ENCODE data around the gene ZBTB38.
A peak's percentile ranks its signal among the peaks of the same experiment; 100 is the strongest.

The ZBTB38 gene

DNA sequence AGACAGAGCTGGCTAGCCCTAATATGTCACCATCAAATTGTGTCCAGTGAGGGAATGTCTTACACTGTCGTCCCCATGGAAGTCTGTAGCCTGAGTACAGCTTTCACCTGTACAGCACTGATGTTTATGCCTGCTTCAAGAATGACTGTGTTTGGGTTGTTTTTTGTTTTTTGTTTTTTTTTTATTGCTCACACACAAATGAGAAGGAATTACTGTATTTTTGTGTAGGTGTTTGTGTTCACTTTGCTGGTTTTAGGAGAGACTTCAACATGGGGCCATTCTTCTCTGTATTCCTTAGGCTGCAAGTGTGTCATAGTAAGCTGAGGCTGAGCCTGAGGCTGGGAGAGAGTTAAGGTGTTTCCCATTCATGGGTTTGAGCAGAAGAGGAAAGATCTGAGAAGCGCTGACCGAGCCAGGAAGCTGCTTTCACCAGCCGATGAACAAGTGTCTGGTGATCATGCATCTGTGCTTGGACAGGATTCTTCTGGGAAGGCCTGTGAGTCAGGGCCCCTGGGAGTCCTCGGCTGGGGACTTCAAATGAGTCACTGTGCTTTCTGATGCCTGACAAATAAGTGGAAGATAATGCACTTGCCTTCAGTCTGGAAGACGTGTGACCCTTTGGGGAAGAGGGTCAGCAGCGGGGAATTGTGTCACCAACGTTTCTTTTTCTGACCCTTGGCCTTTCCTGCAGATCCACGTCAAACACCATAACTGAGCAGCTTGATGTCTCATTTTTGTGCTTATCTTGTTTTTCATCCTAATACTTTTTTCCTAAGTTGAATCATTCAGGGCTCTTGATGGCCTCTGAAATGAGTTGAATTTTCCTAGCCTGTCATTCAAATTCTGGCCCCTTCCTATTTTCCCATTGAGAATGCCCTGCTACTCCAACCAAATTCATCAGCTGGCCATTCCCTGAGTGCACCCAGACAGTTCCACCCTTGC lies 36.7 kb upstream of the ZBTB38 start:
- H3K27me3 ChIP-seq (ENCODE audit: control insufficient read depth in 2 of 2, insufficient read depth in 2 of 2, low read length in 2 of 2), result no peaks in the 10 kb centered on the region
- no peaks in the 10 kb centered on the region for H3K9me3 ChIP-seq (ENCODE audit: control insufficient read depth in 2 of 2, low read length in 2 of 2)
- no peak overlapping the region for H3K9ac ChIP-seq (ENCODE audit: low read depth in 1 of 2, low read length in 2 of 2)
- no peaks in the 10 kb centered on the region for H3K36me3 ChIP-seq (ENCODE audit: control insufficient read depth in 2 of 2, insufficient read depth in 2 of 2, low read length in 2 of 2)
- H3K27ac ChIP-seq (ENCODE audit: low read depth in 2 of 2, low read length in 2 of 2), result peak overlapping the region; percentile 20 to 65
- H3K4me1 ChIP-seq (ENCODE audit: control insufficient read depth in 2 of 2, insufficient read depth in 2 of 2, low read length in 2 of 2), result peaks cover 31 to 53% of the 10 kb centered on the region in 2 donors
- no peak overlapping the region for H3K4me3 ChIP-seq (ENCODE audit: low read length in 2 of 2)

DNA sequence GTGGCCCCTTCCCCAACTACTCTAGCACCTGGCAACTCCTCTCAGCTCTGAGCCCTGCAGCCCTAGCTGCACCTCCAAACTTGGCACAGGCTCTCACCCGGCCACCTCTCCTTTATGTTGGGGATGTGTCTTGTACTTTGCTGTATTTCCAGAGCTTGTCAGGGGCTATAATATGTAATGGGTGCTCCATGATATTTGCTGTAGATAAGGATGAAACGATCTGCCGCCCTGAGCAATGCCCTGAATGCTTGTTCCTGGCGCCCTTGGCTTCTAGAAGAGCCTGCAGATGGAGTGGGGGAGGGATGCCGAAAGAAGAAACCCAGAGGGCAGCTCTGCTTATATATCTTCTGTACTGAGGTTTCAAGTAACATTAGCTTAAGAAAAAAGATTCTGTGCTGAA lies 35.9 kb upstream of the ZBTB38 start:
- Histone ChIP-seq H3K9me3 (ENCODE audit: control insufficient read depth in 2 of 2, low read length in 2 of 2) (no peaks in the 10 kb centered on the region), H3K4me1 (ENCODE audit: control insufficient read depth in 2 of 2, insufficient read depth in 2 of 2, low read length in 2 of 2) (peaks cover 29 to 52% of the 10 kb centered on the region in 2 donors), H3K27ac (ENCODE audit: low read depth in 2 of 2, low read length in 2 of 2) (peak overlapping the region; percentile 20 to 65), H3K9ac (ENCODE audit: low read depth in 1 of 2, low read length in 2 of 2) (no peak overlapping the region), H3K36me3 (ENCODE audit: control insufficient read depth in 2 of 2, insufficient read depth in 2 of 2, low read length in 2 of 2) (no peaks in the 10 kb centered on the region), H3K4me3 (ENCODE audit: low read length in 2 of 2) (no peak overlapping the region), H3K27me3 (ENCODE audit: control insufficient read depth in 2 of 2, insufficient read depth in 2 of 2, low read length in 2 of 2) (no peaks in the 10 kb centered on the region)

DNA sequence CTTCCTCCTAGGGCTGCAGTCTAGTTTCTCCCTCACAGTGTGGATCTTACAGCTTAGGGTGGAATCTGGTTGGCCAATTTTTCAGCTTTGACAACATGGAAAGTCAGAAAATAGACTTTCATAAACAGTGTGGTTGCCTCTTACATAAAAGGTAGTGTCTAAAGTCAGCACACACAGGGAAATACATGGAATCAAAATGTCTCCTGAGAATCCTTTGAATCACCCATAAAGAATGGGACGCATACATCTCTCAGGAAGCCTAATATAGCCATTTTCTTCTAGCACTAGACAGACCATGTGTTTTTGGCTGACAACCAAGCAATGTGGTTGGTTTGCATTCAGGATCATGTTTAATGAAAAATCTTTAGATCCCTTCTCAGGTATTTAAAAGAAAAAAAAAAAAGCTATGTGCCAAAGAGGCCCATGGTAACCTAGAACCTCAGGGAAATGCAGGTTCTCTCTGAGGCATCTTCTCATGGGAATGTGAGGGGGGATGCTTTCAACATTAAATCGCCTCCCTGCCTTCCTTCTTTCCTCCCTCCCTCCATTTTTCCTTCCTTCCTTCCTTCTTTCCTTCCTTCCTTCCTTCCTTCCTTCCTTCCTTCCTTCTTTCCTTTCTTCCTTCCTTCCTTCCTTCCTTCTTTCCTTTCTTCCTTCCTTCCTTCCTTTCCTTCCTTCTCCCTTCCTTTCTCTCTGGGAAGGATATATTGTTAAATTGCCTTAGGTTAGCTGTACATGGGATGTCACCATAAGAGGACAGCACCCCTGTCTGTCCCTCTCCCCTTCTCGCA lies 34.3 kb upstream of the ZBTB38 start:
- H3K9ac ChIP-seq (ENCODE audit: low read depth in 1 of 2, low read length in 2 of 2), result no peak overlapping the region
- no peak overlapping the region for H3K4me3 ChIP-seq (ENCODE audit: low read length in 2 of 2)
- no peaks in the 10 kb centered on the region for H3K27me3 ChIP-seq (ENCODE audit: control insufficient read depth in 2 of 2, insufficient read depth in 2 of 2, low read length in 2 of 2)
- no peaks in the 10 kb centered on the region for H3K9me3 ChIP-seq (ENCODE audit: control insufficient read depth in 2 of 2, low read length in 2 of 2)
- H3K27ac ChIP-seq (ENCODE audit: low read depth in 2 of 2, low read length in 2 of 2), result peak overlapping the region in 1 of 2 donors; percentile 30
- H3K36me3 ChIP-seq (ENCODE audit: control insufficient read depth in 2 of 2, insufficient read depth in 2 of 2, low read length in 2 of 2), result no peaks in the 10 kb centered on the region
- peaks cover 25 to 38% of the 10 kb centered on the region in 2 donors for H3K4me1 ChIP-seq (ENCODE audit: control insufficient read depth in 2 of 2, insufficient read depth in 2 of 2, low read length in 2 of 2)

DNA sequence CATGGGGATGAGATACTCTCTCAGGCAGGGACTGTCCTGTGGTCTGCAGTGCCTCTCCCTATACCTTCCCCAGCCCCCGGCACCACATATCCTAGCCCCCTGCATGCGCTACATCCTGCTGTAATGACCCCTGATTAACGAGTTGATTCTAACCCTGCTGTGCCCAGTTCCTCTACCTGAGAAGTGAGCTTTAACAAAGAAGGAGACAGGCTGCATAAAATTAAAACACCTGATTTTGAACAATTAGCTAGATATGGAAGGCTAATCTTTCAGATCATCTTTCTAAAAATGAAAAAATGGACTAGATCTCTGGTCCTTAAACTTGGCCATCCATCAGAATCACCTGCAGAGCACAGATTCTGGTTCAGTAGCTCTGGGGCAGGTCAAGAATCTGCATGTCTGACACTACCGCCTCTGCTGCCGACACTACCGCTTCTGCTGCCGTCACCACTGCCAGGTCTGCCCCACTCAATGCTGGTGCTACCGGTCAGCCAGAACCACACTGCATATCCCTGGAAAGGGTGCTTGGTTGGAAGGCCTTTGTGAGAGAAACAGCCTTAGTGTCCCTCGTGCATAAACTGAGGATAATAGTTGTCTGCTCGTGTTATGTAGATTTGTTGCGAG lies 33.6 kb upstream of the ZBTB38 start:
- H3K36me3 ChIP-seq (ENCODE audit: control insufficient read depth in 2 of 2, insufficient read depth in 2 of 2, low read length in 2 of 2), result no peaks in the 10 kb centered on the region
- H3K4me3 ChIP-seq (ENCODE audit: low read length in 2 of 2), result no peak overlapping the region
- H3K9ac ChIP-seq (ENCODE audit: low read depth in 1 of 2, low read length in 2 of 2), result no peak overlapping the region
- no peak overlapping the region for H3K27ac ChIP-seq (ENCODE audit: low read depth in 2 of 2, low read length in 2 of 2)
- H3K4me1 ChIP-seq (ENCODE audit: control insufficient read depth in 2 of 2, insufficient read depth in 2 of 2, low read length in 2 of 2), result peaks cover 25 to 38% of the 10 kb centered on the region in 2 donors
- no peaks in the 10 kb centered on the region for H3K9me3 ChIP-seq (ENCODE audit: control insufficient read depth in 2 of 2, low read length in 2 of 2)
- H3K27me3 ChIP-seq (ENCODE audit: control insufficient read depth in 2 of 2, insufficient read depth in 2 of 2, low read length in 2 of 2), result no peaks in the 10 kb centered on the region

DNA sequence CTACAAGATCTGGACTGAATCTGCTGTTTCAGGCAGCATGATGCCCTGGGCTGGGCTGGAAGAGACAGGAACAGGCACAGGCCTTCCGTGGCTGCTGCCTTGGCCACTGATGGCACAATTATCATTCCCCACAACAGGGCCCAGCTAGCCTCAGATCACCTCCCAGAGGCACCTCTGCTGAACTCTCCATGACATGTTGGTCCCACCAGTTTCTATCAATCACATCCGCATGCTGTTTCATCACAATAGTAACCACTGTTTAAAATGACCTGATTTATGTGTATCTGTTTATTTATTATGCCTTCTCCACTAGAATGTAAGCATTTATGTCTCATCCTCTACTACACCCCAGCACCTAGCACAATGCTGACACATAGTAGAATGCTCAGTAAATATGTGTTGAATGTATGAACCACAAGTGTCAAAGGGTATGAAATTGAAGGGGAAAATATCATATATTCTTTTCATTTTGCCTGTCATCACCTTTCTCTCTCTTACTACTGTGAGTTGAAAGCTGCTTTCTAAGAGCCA lies 32.7 kb upstream of the ZBTB38 start:
- no peaks in the 10 kb centered on the region for H3K36me3 ChIP-seq (ENCODE audit: control insufficient read depth in 2 of 2, insufficient read depth in 2 of 2, low read length in 2 of 2)
- H3K9ac ChIP-seq (ENCODE audit: low read depth in 1 of 2, low read length in 2 of 2), result no peak overlapping the region
- H3K27me3 ChIP-seq (ENCODE audit: control insufficient read depth in 2 of 2, insufficient read depth in 2 of 2, low read length in 2 of 2), result no peaks in the 10 kb centered on the region
- no peaks in the 10 kb centered on the region for H3K9me3 ChIP-seq (ENCODE audit: control insufficient read depth in 2 of 2, low read length in 2 of 2)
- no peak overlapping the region for H3K4me3 ChIP-seq (ENCODE audit: low read length in 2 of 2)
- no peak overlapping the region for H3K27ac ChIP-seq (ENCODE audit: low read depth in 2 of 2, low read length in 2 of 2)
- H3K4me1 ChIP-seq (ENCODE audit: control insufficient read depth in 2 of 2, insufficient read depth in 2 of 2, low read length in 2 of 2), result peaks cover 24 to 38% of the 10 kb centered on the region in 2 donors

DNA sequence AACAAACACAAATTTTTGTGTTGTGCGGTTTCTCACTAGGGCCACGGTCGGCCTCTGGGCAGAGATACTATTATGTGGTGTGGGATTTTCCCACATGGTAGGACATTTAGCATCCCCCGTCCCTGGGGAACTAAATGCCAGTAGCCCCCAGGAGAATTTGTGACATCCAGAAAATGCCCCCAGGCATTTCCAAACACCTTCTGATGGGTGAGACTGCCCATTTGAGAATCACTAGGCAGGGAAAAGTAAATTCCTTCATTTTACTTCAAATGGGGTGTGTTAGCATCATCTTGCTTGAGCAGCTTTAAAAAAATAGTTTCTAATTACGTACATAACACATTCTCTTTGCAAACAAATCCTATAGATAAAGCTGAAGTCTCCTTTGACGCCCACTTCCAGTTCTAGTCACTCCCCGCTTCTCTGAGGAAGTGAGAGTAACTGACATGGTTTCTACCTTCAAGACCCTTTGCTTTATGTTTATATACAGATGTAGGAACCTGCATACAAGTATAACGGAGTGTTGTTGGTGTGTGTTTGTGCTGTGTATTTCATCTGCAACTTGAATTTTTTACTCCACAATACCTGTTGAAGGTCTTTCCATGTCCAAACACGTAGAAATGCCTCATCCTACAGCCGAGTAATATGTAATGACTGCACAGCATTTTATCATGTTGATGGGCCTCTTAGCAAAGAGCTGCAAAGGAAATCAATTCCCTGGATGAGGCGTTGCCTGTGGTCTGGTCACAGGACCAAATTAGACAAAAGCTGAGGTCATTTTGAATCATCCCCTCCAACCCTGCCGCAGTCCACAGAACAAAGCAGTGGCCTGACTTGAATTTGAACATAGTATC lies 31.4 kb upstream of the ZBTB38 start:
- no peaks in the 10 kb centered on the region for H3K27me3 ChIP-seq (ENCODE audit: control insufficient read depth in 2 of 2, insufficient read depth in 2 of 2, low read length in 2 of 2)
- H3K27ac ChIP-seq (ENCODE audit: low read depth in 2 of 2, low read length in 2 of 2), result peak overlapping the region in 1 of 2 donors; percentile 49
- H3K36me3 ChIP-seq (ENCODE audit: control insufficient read depth in 2 of 2, insufficient read depth in 2 of 2, low read length in 2 of 2), result no peaks in the 10 kb centered on the region
- H3K9ac ChIP-seq (ENCODE audit: low read depth in 1 of 2, low read length in 2 of 2), result peak overlapping the region in 1 of 2 donors; percentile 18
- peaks cover 17 to 29% of the 10 kb centered on the region in 2 donors for H3K4me1 ChIP-seq (ENCODE audit: control insufficient read depth in 2 of 2, insufficient read depth in 2 of 2, low read length in 2 of 2)
- H3K4me3 ChIP-seq (ENCODE audit: low read length in 2 of 2), result no peak overlapping the region
- H3K9me3 ChIP-seq (ENCODE audit: control insufficient read depth in 2 of 2, low read length in 2 of 2), result no peaks in the 10 kb centered on the region

DNA sequence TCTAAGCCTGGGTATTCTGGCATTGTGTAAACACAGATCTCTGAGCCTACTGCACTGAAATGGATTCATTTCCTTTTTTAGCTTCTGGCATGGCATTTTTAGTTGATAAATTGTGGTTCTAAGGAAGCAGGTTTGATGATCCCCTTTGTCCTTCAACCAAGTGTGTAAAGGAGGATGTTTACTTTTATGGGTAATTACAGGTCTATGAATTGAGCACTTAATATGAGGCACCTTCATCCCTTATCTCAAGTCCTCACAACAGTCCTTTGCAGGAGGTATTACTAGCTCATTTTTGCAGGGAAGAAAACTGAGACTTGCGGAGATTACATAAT lies 30.8 kb upstream of the ZBTB38 start:
- Histone ChIP-seq H3K27me3 (ENCODE audit: control insufficient read depth in 2 of 2, insufficient read depth in 2 of 2, low read length in 2 of 2) (no peaks in the 10 kb centered on the region), H3K9me3 (ENCODE audit: control insufficient read depth in 2 of 2, low read length in 2 of 2) (no peaks in the 10 kb centered on the region), H3K4me1 (ENCODE audit: control insufficient read depth in 2 of 2, insufficient read depth in 2 of 2, low read length in 2 of 2) (peaks cover 11 to 23% of the 10 kb centered on the region in 2 donors), H3K36me3 (ENCODE audit: control insufficient read depth in 2 of 2, insufficient read depth in 2 of 2, low read length in 2 of 2) (no peaks in the 10 kb centered on the region), H3K4me3 (ENCODE audit: low read length in 2 of 2) (no peak overlapping the region), H3K9ac (ENCODE audit: low read depth in 1 of 2, low read length in 2 of 2) (no peak overlapping the region), H3K27ac (ENCODE audit: low read depth in 2 of 2, low read length in 2 of 2) (peak overlapping the region in 1 of 2 donors; percentile 49)

DNA sequence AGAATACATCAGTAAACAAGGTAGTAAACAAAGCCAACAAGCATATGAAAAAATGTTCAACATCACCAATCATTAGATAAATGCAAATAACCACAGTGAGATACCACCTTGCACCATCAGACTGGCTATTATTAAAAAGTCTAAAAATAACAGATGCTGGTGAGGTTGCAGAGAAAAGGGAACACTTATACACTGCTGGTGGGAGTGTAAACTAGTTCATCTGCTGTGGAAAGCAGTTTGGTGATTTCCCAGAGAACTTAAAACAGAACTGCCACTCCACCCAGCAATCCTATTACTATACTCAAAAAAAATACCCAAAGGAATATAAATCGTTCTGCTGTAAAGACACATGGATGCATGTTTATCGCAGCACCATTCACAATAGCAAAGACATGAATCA lies 30.3 kb upstream of the ZBTB38 start:
- Histone ChIP-seq H3K4me1 (ENCODE audit: control insufficient read depth in 2 of 2, insufficient read depth in 2 of 2, low read length in 2 of 2) (peaks cover 7 to 18% of the 10 kb centered on the region in 2 donors), H3K9me3 (ENCODE audit: control insufficient read depth in 2 of 2, low read length in 2 of 2) (no peaks in the 10 kb centered on the region), H3K27ac (ENCODE audit: low read depth in 2 of 2, low read length in 2 of 2) (no peak overlapping the region), H3K4me3 (ENCODE audit: low read length in 2 of 2) (no peak overlapping the region), H3K36me3 (ENCODE audit: control insufficient read depth in 2 of 2, insufficient read depth in 2 of 2, low read length in 2 of 2) (no peaks in the 10 kb centered on the region), H3K9ac (ENCODE audit: low read depth in 1 of 2, low read length in 2 of 2) (no peak overlapping the region), H3K27me3 (ENCODE audit: control insufficient read depth in 2 of 2, insufficient read depth in 2 of 2, low read length in 2 of 2) (no peaks in the 10 kb centered on the region)

DNA sequence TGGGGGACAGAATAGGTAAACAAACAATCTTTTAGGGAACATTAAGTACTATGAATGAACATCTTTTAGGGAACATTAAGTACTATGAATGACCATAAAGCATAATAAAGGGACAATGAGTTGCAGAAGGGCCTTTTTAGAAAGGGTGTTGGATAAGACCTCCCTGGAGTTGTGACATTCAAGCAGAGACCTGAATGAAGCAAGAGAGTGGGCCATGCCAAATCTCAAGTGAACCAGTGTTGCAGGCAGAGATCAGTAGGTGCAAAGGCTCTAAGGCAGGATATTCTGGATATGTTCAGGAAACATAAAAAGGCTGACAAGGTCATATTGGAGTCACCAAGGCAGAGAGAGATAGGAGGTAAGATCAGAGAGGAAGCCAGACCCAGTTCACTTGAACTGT lies 29.4 kb upstream of the ZBTB38 start:
- H3K9ac ChIP-seq (ENCODE audit: low read depth in 1 of 2, low read length in 2 of 2), result no peak overlapping the region
- H3K9me3 ChIP-seq (ENCODE audit: control insufficient read depth in 2 of 2, low read length in 2 of 2), result no peaks in the 10 kb centered on the region
- H3K4me1 ChIP-seq (ENCODE audit: control insufficient read depth in 2 of 2, insufficient read depth in 2 of 2, low read length in 2 of 2), result peaks cover 4 to 10% of the 10 kb centered on the region in 2 donors
- H3K4me3 ChIP-seq (ENCODE audit: low read length in 2 of 2), result no peak overlapping the region
- no peaks in the 10 kb centered on the region for H3K27me3 ChIP-seq (ENCODE audit: control insufficient read depth in 2 of 2, insufficient read depth in 2 of 2, low read length in 2 of 2)
- no peak overlapping the region for H3K27ac ChIP-seq (ENCODE audit: low read depth in 2 of 2, low read length in 2 of 2)
- H3K36me3 ChIP-seq (ENCODE audit: control insufficient read depth in 2 of 2, insufficient read depth in 2 of 2, low read length in 2 of 2), result no peaks in the 10 kb centered on the region
